CD1c-positive myeloid dendritic cell (primary cell): ENCODE results near the gene MYO1C.
"Not testable (repeated sequence)": the region's sequence is repeated elsewhere in the genome, so short reads cannot be mapped to it uniquely, and the experiment has no call there.

Source experiments
- DNase-seq: peaks from one replicate; pipeline ENCODE4 v3.0.0-alpha.2; 2016; ENCODE audit errors: extremely low spot score

The MYO1C gene

DNA sequence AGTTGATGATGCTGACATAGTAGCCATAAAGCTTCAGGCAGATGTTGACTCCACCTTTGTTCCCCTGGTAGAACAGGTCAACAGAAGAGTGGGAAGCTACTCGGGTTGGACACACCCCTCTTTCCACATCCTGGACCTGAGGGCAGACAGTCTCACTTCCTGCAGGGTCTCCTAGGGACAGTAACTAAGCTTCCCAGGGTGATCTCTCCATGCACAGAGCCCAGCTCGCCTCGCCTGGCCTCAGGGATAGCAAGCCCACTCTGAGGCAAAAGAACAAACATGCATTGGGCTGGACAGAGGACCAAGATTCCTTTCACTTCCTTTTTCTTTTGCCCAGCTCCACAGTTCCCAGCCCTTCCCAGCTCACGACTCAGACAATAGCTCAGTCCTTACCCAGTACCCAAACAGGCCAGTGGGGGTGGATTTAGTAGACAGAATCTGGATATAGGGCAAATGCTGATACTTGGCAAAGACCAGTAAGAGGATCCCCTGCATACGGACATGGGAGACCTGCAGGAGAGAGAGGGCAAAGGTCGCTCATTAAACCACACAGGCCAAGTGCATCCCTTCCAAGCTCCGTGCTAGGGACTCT lies 16.9 kb upstream of the MYO1C start:
- DNase-seq: peak; percentile 50

DNA sequence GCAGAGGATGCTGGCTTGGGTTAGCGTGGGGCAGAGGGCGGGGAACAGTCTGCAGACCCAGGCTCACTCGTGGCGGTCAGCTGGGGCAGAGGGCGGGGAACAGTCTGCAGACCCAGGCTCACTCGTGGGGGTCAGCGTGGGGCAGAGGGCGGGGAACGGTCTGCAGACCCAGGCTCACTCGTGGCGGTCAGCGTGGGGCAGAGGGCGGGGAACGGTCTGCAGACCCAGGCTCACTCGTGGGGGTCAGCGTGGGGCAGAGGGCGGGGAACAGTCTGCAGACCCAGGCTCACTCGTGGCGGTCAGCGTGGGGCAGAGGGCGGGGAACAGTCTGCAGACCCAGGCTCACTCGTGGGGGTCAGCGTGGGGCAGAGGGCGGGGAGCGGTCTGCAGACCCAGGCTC lies 16.2 kb upstream of the MYO1C start:
- not testable (repeated sequence) for DNase-seq

DNA sequence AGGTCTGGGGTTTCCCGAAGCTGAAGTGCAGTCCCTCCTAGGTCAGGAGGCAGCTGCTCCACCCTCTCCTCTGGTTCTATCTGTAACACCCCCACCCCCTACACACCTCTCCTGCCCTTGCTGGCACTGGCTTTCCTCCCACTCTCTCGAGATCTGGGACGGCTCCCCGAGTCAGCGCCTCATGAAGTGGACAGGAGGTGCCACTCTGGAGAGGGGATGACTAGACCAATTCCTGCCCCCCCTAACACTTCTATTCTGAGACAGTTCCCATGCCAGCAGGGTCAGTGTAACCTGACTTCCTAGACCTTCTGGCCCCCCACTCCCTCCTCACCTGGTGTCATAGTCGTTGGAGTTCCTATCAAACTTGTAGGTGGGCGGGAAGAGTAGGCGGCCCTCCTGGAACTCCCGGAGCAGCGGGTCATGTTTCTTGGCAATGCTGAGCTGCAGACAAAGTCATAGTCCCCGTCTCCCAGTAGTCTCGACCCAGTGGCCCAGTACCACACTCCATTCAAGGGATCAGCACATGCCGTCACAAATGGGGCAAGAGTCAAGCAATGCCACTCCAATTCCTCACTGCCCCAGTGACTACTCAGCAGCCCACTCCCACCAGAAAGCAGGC lies 14.3 kb upstream of the MYO1C start:
- DNase-seq: no peak

DNA sequence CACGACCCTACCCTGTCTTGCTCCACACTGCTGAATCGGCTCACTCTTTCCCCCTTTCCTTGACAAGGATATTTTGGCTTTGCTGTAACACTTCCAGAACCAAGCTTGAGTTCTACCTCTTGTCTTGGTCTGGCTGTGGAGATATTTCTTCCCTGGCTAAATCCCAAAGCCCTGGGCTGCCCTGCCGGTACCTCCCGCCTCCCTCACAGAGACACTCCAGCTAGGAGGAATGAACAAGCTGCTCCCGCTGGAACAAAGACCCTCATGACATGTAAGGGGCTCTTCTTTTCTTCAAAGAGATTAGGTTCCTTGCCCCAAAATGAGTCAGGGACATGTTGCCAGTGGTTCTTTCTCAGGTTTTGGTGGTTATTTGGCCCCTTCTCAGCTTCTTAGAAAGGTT lies 13.1 kb upstream of the MYO1C start:
- no peak for DNase-seq

DNA sequence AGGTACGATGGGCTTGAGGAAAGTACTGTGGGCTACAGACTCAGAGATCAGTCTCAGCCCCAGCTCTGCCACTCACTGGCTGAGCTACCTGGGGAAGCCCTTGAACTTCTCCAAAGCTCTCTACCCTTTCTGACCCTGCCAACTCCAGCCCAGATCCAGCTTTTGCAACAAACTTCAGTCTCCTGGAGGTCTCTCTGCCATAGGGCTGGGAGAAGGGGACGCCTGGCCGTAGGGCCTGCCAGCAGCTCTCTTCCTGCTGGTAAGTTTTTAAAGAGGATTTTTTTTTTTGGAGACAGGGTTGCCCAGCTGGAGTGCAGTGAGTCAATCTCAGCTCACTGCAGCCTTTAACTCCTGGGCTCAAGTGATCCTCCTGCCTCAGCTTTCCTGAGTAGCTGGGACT lies 12.4 kb upstream of the MYO1C start:
- no peak for DNase-seq

DNA sequence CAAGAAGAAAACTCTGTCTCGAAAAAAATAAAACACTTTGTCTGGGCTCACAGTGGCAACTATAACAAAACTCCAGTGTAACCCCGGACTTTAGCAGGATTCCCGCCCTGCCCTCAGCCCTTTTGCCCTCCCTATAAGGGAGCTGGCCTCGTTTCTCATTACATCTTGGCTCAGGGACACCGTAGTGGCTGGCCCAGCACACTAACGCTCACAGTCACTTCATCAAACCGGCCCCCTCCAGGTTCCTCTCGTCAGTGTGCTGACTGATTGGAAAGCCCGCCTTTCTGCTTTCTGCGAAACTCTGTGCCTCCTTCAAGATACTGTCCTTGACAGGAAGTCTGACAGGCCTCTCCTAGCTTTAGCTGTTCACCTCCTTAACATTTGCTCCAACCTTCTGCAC lies 11.2 kb upstream of the MYO1C start:
- no peak for DNase-seq

DNA sequence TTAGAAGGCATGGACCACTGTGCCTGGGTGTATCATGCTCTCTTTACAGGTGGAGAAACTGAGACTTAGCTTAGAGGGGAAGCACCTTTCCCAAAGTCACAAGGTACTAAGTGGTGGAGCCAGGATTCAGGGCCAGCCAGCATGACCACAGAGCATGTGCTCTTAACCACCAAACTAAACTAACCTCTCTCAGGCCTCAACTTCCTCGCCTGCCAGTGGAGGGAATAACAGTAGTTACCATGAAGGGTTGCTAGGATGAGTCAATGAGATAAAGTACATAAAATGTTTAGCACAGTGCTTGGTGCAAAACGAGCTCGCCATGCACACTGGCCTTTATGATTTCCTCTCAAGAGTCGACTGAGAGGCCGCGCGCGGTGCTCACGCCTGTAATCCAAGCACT lies 6.4 kb upstream of the MYO1C start:
- peak; percentile 45 for DNase-seq

DNA sequence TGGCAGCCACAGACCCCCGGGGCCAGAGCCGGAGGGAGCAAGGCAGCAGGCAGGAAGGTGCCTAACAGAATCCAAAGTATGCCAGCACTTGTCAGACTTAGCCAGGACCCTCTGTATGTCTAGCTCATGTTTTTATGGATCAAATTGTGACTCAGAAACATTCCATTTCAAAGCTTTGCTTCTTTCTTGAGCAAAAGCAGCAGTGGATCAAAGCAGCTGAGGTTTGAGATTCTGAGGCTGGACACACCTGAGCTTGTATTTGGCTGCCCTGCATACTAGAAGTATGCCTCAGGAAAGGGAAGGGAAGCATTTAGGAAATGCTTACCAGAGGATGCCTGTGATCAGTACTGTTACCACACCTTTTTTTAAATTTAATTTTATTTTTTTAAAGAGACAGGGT lies 5.7 kb upstream of the MYO1C start:
- no peak for DNase-seq

DNA sequence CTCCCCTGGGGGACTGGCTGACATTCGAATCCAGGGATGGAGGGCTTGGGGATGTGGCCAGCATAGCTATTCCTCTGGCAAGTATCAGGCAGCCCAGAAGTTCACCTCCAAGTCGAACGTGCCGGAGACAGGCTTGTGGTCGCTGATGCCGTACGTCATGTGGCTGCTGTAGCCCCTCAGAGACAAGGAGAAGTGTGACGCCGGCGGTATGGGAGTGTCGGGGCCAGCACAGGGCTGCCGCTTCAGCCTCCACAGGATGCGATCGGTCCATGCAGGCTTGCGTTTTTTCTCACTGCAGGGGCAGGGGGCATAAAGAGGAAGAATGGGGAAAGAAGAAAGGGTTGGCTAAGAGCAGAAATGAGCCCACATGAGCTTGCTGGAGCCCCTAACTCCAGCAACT lies 5.3 kb upstream of the MYO1C start:
- DNase-seq: no peak

DNA sequence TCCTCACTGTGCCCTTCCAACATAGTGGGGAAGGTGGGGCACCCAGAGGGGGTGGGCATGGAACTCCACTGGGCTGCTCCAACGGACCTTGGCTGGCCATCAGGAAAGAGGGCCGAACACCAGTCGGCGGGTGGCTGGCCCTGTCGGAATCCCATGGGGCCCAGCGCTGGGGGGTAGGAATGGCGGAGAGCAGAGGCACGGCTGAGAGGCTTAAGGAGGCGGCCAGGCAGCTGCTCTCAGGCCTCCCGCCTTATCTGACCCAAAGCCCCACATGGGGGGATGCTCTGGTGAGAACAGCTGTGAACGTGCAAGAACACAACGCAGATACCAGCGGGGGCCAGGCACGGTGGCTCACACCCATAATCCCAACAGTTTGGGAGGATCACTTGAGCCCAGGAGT lies 4.4 kb upstream of the MYO1C start:
- no peak for DNase-seq

DNA sequence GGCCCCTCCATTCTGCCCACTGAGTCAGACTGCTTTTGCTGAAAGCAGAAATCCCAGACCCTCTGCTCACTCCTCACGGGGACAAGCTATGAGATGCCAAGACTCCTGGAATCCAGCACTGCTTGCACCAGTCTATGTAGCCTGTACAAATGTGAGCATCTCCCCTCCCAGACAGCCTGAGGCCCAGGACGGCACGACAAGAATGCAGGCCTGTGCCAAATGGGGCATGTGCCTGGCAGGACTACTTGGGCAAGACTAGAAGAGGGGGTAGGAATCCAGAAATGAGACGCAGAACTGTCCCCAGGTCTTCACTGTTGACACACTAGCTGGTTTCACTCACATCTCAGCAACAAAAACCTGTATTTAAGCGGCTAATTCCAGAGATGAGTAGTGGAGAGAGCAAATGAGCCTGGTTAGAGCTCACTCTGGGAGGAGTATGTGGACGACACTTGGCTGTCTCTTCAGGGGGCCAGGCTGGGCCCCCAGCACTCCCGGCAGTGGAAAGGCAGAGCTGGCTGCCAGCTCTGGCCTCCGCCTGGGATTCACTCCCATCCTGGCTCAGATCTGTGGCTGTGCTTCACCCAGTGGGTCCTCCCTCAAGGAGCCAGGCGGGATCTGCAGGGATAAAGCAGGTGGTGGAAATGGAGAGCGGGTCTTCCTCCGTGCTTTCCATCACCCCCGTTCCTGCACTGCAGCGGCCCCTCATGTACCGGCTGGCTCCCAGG lies 2.9 kb upstream of the MYO1C start:
- no peak for DNase-seq

DNA sequence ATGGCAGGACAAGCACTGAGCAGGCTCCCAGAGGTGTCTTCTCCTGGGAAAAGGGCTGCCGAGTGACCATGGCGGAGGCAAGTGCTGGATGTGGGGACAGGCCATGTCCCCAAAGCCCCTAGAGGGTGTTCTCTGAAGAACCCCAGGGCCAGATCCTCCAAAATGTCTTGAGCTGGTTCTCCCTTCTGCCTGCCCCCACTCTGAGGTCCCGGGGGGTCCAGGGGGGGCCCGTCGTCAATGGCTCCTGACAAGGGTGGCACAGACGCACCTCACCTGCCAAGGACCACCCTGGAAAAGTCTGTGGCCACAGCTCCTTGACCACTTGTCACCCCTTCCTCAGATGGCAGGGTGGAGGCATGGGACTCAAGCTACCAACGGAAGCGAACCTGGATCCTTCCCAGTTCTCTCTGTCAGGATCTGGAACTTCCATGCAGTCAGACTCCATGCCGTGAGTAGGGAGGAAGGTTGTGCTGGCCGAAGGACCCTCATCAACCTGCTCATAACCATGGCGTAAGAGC lies 2.3 kb upstream of the MYO1C start:
- DNase-seq: no peak

DNA sequence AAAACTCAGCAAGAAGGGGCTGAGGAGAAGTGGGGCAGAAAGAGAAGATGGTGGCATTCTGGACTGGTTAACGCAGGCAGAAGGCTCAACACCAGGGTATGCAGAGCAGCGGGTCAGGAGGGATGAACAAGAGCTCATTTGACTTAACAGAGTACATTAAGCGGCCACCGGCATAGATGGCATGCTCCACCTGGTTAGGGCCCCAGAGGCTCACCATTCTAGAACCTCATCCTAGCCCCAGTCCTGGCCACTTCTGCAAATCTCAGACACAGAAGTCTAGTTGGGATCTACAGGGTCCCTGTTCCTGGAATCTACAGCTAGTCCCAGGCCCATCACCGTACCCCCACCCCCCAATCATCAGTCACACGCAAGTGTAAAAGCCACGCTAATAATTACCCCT lies 1.7 kb upstream of the MYO1C start:
- DNase-seq: no peak

DNA sequence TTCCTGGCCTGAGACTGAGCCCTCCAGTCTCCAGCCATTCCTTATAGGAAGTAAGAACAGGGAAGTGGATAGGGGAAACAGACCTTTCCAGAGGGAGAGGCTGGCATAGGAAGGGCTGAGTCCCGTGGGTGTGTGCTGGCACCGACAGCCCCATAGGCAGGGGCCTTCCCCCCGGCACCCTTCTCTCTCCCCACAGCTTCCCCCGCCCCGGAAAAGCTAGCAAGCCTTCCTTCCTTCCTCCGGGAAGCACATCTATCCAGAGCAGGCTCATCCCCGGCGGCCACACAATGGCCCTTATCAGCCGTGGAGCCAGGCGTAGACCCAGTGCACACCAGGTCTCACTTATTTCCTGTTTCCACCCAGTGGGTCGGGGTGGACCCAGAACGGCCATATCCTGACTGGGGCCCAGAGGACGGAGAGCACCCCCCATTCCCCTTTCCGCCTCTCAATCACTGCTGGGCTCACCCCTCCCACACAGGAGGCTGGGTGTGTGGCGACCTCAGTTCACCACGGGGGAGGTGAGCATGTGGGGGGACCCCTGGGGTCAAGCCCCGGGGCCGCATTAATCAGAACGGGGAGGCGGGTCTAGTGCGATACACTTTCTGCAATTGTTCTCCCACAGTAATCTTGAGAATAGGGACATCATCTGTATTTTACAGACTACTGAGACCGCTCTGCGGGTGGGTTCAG lies 950 bp upstream of the MYO1C start:
- DNase-seq: peak; percentile 83

DNA sequence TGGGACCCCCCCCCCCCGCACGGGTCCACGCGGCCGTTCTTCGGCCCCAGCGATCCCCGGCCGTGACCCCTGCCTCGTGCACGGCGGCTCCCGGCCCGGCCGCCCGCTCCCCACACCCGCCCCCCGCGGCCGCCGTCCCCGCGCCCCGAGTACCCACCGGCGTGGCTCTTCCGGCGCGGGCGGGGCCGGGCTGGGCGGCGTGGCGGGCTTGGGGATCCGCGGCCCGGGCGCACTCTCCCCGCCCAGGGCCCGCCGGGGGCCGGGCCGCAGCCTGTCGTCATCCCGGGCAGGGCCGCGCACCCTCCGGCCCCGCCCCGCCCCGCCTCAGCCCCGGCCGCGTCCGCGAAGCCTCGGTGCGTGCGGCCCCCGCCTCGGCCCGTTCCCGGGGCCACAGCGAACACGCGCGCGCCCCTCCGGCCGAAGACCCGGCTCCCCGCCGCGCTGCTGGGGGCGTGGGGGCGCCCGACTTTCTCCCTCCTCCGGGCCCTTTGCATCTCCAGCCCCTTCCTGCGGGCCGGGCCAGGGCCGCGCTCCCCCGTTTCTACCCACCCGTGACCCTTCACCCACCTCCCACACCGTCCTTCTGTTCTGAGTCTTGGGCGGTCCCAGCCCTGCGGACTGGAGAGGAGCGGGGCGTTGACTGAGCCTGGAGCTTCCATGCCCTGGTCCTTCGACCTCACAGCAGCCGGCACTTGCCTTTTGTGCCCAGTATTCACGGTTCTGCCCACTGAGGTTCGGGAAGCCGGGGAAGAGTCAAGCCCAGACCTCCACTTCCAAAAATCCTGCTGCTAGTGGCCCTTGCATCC lies 840 bp downstream of the MYO1C start:
- peak; percentile 85 for DNase-seq

DNA sequence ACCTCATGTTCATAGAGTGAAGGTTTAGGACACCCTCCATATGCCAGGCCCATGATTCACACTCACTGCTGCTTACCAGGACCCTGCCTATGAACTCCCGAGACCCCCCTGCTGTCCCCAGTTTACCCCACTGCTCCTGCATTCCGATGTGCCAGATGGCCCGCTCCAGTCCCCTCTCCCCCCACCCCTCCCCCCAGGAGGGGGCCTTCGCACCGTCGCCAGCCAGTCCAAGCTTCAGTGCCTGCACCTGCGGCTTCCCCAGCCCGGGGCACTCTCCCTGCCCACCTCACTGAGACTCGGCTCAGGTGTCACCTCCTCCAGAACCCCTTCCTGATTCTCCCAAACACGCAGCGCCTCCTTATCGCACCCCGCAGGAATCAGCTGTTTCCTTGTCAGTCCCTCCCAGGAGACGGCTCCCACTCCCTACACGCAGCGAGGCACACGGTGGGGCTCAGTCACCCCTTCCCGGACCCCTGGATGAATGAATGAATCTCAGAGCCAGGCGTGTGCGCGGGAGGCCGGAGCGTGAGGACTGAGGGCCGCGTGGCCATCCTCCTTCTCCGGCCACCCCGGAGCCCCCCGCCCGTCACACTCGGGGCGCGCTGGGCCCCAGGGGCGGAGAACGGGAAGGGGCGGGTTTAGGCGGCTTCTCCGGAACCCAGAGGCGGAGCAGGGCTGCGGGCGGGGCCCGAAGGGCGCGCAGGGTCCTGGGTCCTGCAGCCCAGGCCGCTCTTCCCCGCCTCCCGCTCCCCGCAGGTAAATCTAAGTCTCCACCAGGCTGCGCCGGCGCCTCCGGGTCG lies 1.6 kb downstream of the MYO1C start:
- peak; percentile 81 for DNase-seq

DNA sequence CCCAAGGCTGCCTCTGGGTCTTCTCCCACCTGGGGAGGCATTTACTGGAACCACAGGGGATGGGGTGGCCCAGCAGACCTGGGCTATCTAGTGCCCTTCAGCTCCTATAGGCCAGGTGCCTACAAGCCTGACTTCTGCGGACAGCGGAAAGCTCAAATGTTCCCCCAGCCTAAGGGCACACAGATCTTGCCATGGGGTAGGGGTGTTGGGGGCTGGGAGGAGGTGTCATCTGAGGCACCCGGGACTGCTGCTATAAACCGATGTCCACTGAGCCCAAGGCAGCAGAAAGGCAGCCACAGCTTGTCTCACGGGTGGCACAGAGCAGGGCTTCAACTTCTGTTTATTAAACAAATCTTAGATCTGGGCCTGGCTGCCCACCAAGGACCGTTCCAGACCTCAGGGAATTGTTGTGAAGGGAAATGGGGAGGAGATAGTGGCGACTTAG lies 3.6 kb downstream of the MYO1C start:
- DNase-seq: no peak

DNA sequence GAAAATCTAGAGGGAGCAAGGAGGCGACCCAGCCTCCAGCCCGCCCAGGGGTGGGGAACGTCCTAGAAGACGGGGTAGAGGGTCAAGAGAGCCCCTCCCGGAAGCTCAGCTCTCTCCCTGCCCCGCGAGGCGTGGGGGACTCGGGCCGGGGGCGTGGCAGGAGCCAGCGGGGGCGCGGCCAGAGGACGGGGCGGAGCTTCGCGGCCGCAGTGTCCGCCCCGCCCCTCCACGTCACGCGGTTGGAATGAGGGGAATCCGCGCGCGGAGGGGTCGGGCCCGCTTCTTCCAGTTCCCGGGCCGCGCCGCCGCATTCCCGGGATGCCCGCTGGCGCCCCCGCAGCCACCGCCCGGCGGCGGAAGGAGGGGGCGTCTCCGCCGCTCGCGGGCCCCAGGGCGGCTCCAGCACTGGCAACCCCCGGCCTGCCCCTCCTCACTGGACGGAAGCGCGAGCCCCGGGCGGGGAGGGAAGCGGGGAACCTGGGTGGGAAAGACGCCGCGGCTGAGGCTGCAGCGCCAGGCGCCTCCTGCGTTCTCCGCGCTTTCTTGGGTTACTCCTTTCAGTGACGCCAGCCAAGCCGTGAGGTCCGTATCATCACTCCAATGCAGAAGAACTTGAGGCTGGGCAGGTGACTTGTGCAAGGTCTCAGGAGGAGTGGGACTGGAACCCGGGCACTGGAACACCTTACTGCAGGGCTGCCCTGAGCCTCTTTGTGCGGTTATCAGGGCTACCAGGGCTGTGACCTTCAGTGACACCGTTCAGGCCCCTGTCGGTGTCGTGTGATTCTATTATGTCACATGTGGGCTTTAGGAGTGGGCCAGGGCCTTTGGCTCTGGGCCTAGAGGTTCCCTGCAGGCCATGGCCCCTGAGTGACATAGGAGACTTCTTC lies 4.3 kb downstream of the MYO1C start:
- peak; percentile 88 for DNase-seq

DNA sequence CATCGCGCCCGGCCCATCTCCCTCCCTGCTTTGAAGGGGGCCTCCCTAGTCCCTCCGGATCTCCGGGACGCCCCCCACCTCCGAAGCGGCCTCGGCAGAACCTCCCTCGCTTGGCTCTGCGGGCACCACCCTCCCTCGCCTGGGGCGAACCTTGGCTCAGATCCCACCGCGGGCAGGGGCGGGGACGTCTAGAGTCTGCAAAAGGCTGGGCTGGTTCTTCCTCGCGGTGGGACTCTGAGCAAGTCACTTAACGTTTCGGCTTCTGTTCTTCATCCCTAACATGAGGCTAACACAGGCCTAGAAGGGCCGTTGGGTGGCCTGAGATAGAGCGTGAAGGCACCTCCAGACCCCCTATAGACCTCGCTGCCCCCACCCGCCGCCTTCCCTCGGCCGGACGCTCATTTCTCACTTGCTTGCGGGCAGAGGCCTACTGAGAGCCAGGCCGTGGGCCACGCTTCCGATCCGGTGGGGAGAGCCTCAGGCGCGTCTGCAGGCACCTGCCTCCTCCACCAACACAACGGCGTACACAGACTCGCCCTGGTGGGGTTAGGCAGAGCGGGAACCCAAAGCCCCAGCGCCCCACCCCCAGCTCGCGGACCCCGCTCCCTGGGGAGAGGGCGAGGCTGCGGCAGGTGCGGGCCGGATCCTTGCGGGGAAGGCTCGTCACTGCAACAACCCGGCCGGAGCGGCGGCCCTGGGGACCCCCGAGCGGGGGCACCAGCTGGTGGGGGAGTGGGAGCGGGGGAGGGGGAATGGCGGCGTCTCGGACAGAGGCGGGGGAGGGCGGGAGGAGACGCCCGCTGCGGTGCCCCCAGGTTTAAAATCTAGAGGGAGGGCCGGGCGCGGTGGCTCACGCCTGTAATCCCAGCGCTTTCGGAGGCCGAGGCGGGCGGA lies 5.4 kb downstream of the MYO1C start:
- peak; percentile 71 for DNase-seq
